ENCODE results near the gene HECTD2.

DNA sequence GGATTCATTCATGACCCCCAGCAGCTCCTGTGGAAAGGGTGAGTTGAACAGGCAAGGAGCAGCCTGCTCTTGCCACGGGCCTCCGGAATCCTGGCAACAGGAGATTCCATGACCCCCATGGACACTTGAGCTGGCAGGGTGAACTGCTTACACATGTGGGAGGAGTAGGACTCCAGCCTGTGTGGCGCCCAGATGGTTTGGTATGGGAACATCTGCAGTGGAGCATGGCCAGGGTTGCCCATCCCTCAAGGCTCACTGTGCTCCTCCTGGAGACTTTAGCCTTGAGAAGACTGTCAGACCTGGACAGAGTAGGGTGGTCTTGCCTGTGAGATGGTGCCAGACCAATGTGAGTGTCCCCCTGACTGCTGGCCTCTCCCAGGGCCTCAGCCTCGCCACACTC lies 57.0 kb downstream of the HECTD2 start:
- TF ChIP-seq, protein P1, sequence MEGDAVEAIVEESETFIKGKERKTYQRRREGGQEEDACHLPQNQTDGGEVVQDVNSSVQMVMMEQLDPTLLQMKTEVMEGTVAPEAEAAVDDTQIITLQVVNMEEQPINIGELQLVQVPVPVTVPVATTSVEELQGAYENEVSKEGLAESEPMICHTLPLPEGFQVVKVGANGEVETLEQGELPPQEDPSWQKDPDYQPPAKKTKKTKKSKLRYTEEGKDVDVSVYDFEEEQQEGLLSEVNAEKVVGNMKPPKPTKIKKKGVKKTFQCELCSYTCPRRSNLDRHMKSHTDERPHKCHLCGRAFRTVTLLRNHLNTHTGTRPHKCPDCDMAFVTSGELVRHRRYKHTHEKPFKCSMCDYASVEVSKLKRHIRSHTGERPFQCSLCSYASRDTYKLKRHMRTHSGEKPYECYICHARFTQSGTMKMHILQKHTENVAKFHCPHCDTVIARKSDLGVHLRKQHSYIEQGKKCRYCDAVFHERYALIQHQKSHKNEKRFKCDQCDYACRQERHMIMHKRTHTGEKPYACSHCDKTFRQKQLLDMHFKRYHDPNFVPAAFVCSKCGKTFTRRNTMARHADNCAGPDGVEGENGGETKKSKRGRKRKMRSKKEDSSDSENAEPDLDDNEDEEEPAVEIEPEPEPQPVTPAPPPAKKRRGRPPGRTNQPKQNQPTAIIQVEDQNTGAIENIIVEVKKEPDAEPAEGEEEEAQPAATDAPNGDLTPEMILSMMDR (conservative IDR thresholded peaks at IDR 0.05; ENCODE audit: low read depth, low read length): no peak
- TF ChIP-seq EZH2 (IDR thresholded peaks at IDR 0.05; ENCODE audit: borderline replicate concordance, low read depth, low read length, poor library complexity, severe bottlenecking): no peak

Measured in A673 (cell line).